ENCODE data around the gene A4GALT. TPM values are rescaled to one million over a fixed set of nuclear protein-coding genes. Genes with fewer than 3 reads are reported as not detected.
"Not testable (repeated sequence)": the region's sequence is repeated elsewhere in the genome, so short reads cannot be mapped to it uniquely, and the experiment has no call there.

The A4GALT gene
- total and polyA plus RNA-seq, 2 donors (not counting 1 experiment from before 2014, with no cell fraction given): 6.8 to 16.2 TPM

DNA sequence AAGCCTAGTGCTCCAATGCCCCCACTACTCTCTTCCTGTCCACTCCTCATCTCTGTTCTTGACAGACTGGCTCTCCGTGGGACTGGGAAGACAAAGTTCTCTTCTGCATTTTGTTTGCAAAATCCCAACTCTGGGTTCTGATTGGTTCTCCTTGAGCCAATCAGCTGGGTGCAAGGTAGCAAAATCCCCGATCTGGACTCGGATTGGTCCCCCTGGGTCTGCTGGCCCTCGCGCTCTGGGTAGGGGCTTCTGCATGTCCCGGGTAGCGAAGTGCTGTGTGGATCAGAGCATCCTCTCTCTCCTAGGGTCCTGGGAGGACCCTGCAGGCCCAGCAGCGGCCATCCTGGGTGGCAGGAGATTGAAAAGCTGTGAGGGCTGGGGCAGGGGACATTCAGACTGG lies 22.3 kb upstream of the A4GALT start:
- Histone ChIP-seq H2AFZ (ENCODE audit: low read length) (no peak overlapping the region), H3K4me3 (replicated peaks in 1 of 4; ENCODE audit: control extremely low read depth in 1 of 4, insufficient read depth in 1 of 4, low read depth in 3 of 4, low read length in 4 of 4) (no peak overlapping the region), H3K27ac (ENCODE audit: insufficient read depth, low read length) (peak overlapping the region; percentile 49), H3K4me2 (ENCODE audit: extremely low read depth, insufficient read depth, low read length) (no peak overlapping the region), H3K9me3 (ENCODE audit: control insufficient read depth, insufficient read depth, low read depth, low read length) (no peaks in the 10 kb centered on the region), H3K4me1 (ENCODE audit: control insufficient read depth, extremely low read depth, insufficient read depth, low read length) (peaks cover 3% of the 10 kb centered on the region), H3K27me3 (ENCODE audit: control insufficient read depth, insufficient read depth, low read length) (no peaks in the 10 kb centered on the region), H3K79me2 (ENCODE audit: control insufficient read depth, insufficient read depth, low read length) (no peaks in the 10 kb centered on the region), H3K36me3 (ENCODE audit: control insufficient read depth, insufficient read depth, low read length) (no peaks in the 10 kb centered on the region), H4K20me1 (ENCODE audit: control insufficient read depth, extremely low read depth, insufficient read depth, low read length) (no peaks in the 10 kb centered on the region), H3K9ac (ENCODE audit: insufficient read depth, low read length) (peak overlapping the region; percentile 27)
- no peak for DNase-seq (ENCODE audit: low read depth in 2 of 2)
- TF ChIP-seq EZH2 (IDR thresholded peaks at IDR 0.05; ENCODE audit: low read length, missing control alignments): no peak
- TF ChIP-seq, protein P1, sequence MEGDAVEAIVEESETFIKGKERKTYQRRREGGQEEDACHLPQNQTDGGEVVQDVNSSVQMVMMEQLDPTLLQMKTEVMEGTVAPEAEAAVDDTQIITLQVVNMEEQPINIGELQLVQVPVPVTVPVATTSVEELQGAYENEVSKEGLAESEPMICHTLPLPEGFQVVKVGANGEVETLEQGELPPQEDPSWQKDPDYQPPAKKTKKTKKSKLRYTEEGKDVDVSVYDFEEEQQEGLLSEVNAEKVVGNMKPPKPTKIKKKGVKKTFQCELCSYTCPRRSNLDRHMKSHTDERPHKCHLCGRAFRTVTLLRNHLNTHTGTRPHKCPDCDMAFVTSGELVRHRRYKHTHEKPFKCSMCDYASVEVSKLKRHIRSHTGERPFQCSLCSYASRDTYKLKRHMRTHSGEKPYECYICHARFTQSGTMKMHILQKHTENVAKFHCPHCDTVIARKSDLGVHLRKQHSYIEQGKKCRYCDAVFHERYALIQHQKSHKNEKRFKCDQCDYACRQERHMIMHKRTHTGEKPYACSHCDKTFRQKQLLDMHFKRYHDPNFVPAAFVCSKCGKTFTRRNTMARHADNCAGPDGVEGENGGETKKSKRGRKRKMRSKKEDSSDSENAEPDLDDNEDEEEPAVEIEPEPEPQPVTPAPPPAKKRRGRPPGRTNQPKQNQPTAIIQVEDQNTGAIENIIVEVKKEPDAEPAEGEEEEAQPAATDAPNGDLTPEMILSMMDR (conservative IDR thresholded peaks at IDR 0.05 in 1 of 2, IDR thresholded peaks at IDR 0.05 in 1 of 2; ENCODE audit: low read depth in 1 of 2, low read length in 2 of 2): no peak

DNA sequence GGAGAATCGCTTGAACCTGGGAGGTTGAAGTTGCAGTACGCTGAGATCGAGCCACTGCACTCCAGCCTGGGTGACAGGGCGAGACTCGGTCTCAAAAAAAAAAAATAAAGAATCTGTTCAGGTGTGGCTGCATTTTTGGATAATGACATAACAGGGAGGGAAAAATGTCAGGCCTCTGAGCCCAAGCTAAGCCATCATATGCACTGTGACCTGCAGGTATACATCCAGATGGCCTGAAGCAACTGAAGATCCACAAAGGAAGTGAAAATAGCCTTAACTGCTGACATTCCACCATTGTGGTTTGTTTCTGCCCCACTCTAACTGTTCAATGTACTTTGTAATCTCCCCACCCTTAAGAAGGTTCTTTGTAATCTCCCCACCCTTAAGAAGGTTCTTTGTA lies 19.6 kb upstream of the A4GALT start:
- DNase-seq (ENCODE audit: low read depth in 2 of 2); H3K36me3 ChIP-seq (ENCODE audit: control insufficient read depth, insufficient read depth, low read length); H3K9ac ChIP-seq (ENCODE audit: insufficient read depth, low read length); H3K27ac ChIP-seq (ENCODE audit: insufficient read depth, low read length); H4K20me1 ChIP-seq (ENCODE audit: control insufficient read depth, extremely low read depth, insufficient read depth, low read length); H2AFZ ChIP-seq (ENCODE audit: low read length); H3K9me3 ChIP-seq (ENCODE audit: control insufficient read depth, insufficient read depth, low read depth, low read length); H3K4me1 ChIP-seq (ENCODE audit: control insufficient read depth, extremely low read depth, insufficient read depth, low read length); H3K27me3 ChIP-seq (ENCODE audit: control insufficient read depth, insufficient read depth, low read length); H3K79me2 ChIP-seq (ENCODE audit: control insufficient read depth, insufficient read depth, low read length); H3K4me2 ChIP-seq (ENCODE audit: extremely low read depth, insufficient read depth, low read length); H3K4me3 ChIP-seq (replicated peaks in 1 of 4; ENCODE audit: control extremely low read depth in 1 of 4, insufficient read depth in 1 of 4, low read depth in 3 of 4, low read length in 4 of 4): not testable (repeated sequence)

DNA sequence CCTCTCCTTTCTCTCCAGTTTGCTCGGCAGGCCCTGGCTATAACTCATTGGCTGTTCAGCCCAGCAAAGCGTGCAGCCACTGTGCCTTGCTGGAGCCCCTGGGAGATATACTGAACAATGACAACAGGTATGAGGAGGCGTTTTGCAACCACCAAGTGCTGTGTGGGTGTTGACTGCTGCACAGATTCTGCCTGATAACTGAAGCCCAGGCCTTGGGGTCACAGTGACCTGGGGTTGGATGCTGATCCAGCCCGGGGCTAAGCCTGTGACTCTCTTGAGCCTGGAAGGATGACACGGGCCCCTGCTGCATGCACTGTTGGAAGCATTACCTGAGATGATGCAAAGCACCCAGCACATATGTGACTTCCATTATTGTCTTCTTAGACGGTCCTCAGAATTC lies 13.7 kb upstream of the A4GALT start:
- Histone ChIP-seq H3K79me2 (ENCODE audit: control insufficient read depth, insufficient read depth, low read length) (no peaks in the 10 kb centered on the region), H3K27me3 (ENCODE audit: control insufficient read depth, insufficient read depth, low read length) (no peaks in the 10 kb centered on the region), H3K27ac (ENCODE audit: insufficient read depth, low read length) (no peak overlapping the region), H3K9ac (ENCODE audit: insufficient read depth, low read length) (no peak overlapping the region), H3K4me1 (ENCODE audit: control insufficient read depth, extremely low read depth, insufficient read depth, low read length) (no peaks in the 10 kb centered on the region), H3K9me3 (ENCODE audit: control insufficient read depth, insufficient read depth, low read depth, low read length) (no peaks in the 10 kb centered on the region), H4K20me1 (ENCODE audit: control insufficient read depth, extremely low read depth, insufficient read depth, low read length) (no peaks in the 10 kb centered on the region), H2AFZ (ENCODE audit: low read length) (no peak overlapping the region), H3K4me3 (replicated peaks in 1 of 4; ENCODE audit: control extremely low read depth in 1 of 4, insufficient read depth in 1 of 4, low read depth in 3 of 4, low read length in 4 of 4) (no peak overlapping the region), H3K36me3 (ENCODE audit: control insufficient read depth, insufficient read depth, low read length) (no peaks in the 10 kb centered on the region), H3K4me2 (ENCODE audit: extremely low read depth, insufficient read depth, low read length) (no peak overlapping the region)
- DNase-seq (ENCODE audit: low read depth in 2 of 2): no peak
- no peak for TF ChIP-seq EZH2 (IDR thresholded peaks at IDR 0.05; ENCODE audit: low read length, missing control alignments)

DNA sequence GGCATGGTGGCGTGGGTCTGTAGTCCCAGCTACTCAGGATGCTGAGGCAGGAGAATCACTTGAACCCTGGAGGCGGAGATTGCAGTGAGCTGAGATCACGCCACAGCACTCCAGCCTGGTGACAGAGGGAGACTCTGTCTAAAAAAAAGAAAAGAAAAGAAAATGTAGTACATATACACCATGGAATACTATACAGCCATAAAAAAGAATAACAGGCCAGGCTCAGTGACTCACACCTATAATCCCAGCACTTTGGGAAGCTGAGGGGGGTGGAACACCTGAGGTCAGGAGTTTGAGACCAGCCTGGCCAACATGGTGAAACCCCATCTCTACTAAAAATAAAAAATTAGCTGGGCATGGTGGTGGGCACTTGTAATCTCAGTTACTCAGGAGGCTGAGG lies 12.7 kb upstream of the A4GALT start:
- DNase-seq (ENCODE audit: low read depth in 2 of 2); H3K4me1 ChIP-seq (ENCODE audit: control insufficient read depth, extremely low read depth, insufficient read depth, low read length): not testable (repeated sequence)

More for the DNA sequence above, 12.7 kb upstream of the A4GALT start:
- not testable (repeated sequence) for H4K20me1 ChIP-seq (ENCODE audit: control insufficient read depth, extremely low read depth, insufficient read depth, low read length); H3K4me2 ChIP-seq (ENCODE audit: extremely low read depth, insufficient read depth, low read length); H2AFZ ChIP-seq (ENCODE audit: low read length); H3K27ac ChIP-seq (ENCODE audit: insufficient read depth, low read length); H3K79me2 ChIP-seq (ENCODE audit: control insufficient read depth, insufficient read depth, low read length); H3K27me3 ChIP-seq (ENCODE audit: control insufficient read depth, insufficient read depth, low read length); H3K4me3 ChIP-seq (replicated peaks in 1 of 4; ENCODE audit: control extremely low read depth in 1 of 4, insufficient read depth in 1 of 4, low read depth in 3 of 4, low read length in 4 of 4); H3K9ac ChIP-seq (ENCODE audit: insufficient read depth, low read length); H3K9me3 ChIP-seq (ENCODE audit: control insufficient read depth, insufficient read depth, low read depth, low read length); H3K36me3 ChIP-seq (ENCODE audit: control insufficient read depth, insufficient read depth, low read length)

Data from fibroblast of lung (primary cell).